Skin of body (tissue), 2 donors: Measurements from ENCODE around the gene ATP1B1. TPM values are rescaled to one million over a fixed set of nuclear protein-coding genes. Genes with fewer than 3 reads are reported as not detected.

Experiments used
- small RNA-seq: library from RNA; depleted of rRNA; stranded (forward); fragments of <200 nt; gene quantifications from one replicate; pipeline ENCODE3, GENCODE V24; 2014; ENCODE audit warnings: low replicate concordance
- total RNA-seq: library from RNA; depleted of rRNA; stranded (reverse); fragments of >200 nt; gene quantifications from one replicate; pipeline ENCODE4 v1.2.3, GENCODE V29; 2014

ATP1B1 gene
- total RNA-seq, 1 donor from 2014 or later = 18.5 TPM

Small RNAs within 50 kb of the gene (small RNA-seq; reads per million reads assigned to genes)
- gene RNA5SP66 = not detected
